HG03060 (cell line): Measurements from ENCODE around the gene BAHCC1.

ENCODE experiments used
- ATAC-seq: cut with Tn5 transposase; IDR thresholded peaks from one replicate; pipeline ENCODE4 v1.9.1; 2021; ENCODE audit warnings: low read depth, moderate number of reproducible peaks; ENCODE audit not compliant: unreplicated experiment

Gene BAHCC1

DNA sequence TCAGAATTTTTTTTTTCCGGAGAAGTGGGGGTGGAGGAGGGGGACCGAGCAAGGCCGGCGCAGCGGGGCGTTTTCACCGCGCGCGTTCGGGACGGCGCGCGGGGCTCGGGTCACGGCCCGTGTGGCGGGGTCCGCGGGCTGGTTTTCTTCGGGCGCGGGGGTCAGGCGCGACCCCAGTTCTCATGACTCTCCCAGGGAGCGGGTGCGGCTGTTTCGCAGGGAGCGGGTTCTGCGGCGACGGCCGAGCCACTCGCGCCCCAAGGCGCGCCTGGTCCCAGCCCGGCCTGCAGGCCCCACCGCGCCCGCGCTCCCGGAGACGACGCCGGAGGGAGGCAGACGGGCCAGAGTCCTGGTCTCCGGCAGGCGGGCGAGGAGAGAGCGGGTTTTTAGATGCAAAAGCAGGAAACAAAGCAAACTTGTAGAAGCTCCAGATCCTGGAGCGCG is 1.0 kb downstream of the BAHCC1 start:
- no peak for ATAC-seq

DNA sequence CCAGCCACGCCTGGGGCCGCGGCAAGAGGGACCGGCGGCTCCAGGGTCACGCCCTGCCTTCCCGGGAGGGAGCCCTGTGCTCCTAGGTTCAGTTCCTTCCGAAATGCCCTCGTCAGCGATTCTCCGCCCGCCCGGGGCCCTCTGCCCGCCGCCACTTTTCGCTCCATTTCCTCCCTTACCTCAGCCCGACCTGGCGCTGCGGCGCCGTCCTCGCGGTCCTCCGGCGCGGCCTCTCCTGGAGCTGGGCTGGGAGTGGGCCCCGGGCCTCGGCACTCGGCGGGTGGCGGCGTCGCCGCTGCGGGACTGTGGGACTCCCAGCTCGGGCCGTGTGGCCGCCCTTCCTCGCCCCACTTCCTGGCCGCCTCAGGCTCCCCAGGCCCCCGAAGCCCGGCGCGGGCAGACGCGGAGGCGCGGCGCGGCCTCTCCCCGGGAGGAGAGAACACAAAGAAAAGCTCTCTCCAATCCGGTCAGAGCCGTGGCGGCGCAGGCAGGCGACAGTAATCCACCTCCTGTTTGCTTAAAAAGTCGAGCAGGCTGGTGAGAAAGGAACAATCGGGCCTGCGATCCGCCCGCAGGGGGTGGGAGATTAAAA is 1.6 kb downstream of the BAHCC1 start:
- ATAC-seq = no peak

DNA sequence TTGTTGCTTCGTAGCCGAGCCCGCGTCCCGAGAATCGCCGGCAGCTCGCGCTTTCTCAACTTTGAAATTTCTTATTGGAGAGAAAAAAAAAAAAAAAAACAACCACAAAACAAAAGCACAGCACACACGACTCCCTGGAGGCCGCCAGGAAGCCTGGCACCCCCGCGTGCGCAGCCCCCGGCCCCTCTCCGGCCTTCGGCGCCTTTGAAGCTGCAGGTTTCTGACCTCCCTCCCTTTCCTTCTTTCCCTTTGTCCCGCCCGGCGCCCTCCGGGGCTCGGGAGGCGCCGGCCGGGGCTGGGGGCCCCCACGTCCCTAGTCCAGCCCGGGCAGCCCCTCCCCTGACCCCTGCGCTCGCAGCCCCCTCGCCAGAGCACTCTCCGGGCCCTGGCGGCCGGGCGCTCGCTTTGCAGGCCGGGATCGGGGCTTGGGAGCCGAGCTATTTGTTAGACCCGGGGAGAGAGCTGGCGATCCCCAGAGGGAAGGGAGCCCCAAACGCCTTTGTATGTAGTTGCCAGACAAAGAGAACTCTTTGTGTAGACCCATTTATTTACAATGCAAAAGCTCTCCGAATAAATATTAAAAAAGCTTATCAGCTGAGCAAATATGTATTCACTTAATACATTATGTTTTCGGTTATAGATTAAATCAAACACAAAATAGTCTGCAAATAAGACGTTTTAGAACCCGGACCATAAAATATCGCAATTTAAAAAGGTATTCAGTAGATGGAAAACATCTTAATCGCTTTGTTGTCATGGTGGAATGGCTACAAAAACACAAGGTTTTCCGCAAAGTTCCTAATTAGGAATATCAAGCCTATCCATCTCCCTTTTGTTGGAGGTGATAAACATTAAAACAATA is 2.3 kb downstream of the BAHCC1 start:
- ATAC-seq = no peak

DNA sequence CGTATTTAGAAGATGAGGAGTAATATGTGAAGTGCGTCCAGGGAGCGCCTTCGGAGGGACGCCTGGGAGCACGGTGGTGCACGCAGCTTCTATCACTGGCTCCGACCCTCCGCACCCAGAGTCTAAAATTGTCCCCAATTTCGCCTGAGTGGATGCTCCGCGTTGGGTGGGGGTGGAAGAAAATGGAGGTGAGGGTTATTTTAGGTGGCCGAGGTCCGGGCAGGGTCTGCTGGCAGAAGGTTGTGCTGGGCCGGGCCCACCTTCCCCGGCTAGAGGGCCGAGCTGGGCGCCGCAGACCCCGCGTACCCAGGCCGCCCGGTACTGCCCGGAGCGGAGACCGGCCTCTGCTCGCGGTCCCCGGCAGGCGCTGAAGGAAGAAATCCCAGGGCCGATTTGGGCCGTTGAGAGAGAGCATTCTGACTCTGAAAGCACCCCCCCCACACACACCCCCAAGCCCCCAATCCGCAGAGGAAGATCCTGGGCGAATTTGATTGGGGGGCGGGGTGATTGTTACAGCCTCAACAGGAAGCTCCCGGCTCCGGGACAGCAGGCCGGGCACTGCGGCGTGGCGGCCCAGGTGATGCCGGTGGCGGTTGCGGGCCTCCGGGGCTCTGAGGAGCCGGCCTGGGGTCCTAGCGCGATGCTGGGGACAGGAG is 3.0 kb downstream of the BAHCC1 start:
- ATAC-seq = no peak

DNA sequence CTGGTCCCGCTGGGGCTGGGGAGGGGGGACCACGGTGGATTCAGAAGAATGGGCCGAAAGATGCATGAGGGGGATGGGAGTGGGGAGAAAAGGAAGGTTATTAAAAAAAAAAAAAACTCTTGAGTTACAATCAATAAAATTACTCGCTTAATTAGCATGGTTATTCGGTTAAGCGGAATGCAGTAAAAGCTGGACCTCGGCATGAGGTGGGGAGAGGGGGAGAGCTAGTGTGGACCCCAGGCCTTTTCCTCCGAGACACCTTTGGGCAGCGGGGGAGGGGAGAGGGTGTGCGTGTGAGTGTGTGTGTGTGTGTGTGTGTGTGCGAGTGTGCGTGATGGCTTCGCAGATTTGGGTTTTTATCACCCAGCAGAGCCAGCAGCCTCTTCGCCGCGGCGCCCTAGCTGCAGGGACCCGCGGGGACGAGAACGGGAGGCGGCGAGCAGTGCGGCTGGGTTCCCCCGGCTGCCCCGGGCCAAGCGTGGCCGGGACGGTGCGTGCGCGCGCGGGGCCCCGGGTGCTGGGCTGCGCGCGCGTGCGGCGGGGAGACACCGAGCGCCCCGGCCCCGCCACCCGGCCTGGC is 3.7 kb downstream of the BAHCC1 start:
- no peak for ATAC-seq

DNA sequence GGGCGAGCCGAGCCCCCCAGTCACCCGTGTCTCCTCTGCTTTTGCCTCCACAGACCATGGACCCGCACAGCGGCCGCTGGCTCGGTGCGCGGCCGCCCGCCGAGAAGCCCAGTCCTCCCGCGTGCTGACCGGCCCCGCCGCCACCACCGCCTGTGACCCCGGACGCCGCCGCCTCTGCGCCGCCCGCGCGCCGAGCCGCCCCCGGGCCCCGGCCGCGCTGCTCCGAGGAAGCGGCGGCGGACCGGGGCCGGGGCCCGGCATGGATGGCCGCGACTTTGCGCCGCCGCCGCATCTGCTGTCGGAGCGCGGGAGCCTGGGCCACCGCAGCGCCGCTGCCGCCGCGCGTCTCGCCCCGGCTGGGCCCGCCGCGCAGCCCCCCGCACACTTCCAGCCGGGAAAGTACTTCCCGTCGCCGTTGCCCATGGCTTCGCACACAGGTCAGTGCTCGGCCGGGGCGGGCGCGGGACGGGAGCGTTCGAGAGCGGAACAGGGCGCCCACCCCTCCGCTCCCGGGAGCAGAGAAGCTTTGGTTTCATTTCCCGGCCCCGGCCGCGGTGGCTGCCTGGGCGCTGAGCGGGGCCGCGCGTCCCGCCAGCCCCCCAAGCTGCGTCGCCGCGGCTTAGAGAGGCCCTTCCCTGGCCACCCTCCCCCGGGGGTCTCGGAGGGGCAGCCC is 4.4 kb downstream of the BAHCC1 start:
- no peak for ATAC-seq

DNA sequence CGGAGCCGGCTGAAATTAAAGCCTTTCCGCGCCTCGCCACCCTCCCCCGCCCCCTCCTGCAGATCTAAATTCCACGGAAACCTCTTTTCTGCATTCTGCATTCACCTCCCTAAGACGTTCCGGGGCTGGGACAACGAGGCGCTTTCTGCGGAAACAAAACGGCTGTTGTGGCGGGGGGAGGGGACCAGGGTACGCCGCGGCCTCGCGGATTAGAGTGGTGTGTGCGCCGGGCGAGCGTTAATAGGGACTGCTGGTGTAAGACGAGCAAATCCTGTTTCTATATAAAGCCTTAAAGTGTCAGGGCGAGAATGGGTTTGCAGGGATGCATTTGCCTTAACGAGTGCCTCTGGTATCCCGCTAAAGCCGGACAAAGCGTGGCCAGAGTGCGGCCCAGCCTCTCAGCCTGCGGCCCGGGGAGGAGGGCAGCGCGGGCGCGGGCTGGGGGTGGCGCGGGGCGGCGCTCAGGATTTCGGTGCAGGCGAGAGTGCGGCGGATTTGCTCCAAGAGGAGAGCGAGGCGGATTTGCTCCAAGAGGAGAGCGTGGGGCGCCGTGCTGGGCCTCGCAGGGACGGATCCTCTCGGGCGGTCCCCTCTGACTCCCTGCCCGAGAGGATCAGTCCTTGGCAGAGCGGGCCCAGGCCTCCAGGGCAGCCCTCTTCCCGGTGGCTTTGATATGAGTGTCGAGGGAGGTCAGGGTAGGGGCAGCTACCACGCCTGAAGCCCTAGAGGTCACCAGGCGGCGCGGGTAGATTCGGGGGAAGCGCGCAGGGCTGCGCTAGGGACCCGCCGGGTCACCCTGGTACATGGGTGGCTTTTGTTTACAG is 5.1 kb downstream of the BAHCC1 start:
- ATAC-seq = no peak

DNA sequence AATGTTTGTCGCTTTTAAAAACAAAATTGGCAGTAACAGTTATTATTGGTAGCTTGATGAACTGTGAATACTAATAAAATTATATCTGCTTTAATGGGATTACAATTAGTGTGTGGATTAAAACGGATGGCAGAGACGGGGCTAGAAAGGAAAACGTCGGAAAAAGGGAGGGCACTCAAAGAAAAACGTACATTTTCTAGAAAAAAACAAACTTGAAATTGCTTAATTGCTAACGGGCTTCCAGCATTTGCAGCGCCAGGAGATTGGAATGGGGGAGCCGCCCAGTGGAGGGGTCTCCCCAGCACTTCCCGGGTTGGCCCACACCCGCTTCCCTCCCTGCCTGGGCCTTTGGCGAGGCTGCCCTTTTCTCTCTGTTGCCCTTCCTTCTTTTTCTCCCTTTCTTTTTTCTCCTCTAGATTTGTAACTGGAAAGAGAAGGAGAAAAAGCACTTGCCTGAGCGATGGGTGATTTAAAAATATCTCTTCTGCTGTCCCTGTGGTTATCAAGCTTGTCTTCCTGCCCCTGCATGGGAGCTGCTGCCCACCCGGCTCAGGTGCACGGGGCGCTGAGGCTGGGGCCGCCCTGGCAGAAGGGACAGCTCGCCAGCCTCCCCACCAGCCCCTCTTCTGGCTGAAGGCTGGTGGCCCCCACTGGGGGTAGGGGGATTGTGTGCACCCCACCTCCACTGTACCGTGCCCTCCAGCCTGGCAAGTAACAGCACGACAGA is 5.9 kb downstream of the BAHCC1 start:
- ATAC-seq = no peak

DNA sequence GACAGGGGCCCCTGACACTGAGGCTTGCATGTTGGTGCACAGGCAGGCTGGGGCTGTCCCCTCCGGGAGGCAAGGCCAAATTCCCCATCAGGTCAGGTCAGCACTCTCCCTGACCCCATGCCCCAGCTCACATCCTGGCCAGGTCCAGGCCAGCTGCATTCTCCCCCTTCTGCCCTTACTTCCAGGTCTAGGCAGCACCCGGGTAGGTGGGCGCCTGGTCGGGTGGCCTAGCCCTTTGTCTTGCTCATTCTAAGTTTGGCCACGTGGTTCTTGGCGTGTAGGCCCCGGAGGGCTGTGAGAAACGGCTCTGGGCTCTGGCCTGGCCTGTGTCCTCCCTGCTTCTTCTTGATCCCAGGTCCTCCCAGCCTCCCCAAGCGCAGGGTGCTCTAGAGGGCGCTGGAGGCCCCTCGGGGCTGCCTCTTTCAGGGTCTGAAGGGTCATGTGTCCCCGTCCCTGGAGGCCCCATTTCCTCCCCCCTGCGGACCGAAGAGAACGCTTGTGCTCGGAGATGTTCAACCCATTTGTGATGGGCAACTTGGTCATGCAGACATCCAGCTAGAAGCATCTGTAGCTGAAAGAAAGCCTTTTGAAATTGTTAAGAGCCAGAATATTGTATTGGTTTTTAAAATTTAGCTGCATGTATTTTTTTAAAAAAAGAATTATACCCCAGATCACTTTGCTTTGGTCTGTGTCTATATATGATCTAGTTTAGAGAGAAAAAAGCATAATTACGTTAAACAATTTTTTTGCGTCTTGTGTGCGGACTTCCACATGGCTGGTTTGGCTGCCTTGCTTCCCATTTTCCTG is 6.7 kb downstream of the BAHCC1 start:
- ATAC-seq = no peak

DNA sequence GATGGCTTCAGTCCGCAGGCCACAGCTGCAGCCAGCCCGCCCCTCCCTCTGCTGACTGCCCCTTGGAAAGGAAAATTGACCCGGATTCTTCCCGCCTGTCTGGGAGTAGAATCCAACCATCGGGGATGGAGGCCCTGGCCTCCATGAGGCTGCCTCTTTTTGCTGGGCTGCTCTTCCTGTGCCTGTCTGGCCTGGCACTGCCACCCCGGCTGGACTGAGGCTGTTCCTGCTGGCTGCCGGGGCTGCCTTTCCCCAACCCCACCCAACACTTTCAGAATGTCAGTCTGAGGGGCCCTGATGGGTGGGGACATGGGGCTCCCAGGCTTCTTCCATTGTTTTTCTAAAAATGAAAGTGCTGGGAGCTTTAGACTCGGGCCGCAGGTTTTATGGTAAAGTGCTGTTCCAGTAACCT is 7.3 kb downstream of the BAHCC1 start:
- no peak for ATAC-seq

DNA sequence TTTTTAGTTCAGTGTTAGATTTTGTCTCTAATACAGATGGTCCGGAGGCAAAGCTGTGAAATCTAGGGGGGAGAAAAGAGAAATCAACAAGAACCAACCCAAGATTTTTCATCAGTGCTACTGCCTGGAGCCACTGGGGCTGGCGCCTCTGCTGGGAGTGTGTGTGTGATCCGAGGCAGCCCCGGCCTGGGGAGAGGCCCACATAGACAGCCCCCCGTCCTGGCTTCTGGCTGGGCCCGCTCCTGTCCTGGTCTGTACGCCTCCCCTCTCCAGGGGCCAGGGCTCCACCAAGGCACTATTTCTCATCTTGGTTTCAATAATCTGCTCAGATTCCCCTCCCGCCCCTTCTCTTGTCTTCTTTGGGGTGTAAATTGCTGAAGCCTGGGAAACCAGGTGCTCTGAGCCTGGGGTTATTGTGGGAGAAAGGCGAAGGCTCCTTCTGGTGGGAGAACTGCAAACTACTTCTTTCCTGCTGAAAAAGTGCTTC is 7.8 kb downstream of the BAHCC1 start:
- no peak for ATAC-seq

DNA sequence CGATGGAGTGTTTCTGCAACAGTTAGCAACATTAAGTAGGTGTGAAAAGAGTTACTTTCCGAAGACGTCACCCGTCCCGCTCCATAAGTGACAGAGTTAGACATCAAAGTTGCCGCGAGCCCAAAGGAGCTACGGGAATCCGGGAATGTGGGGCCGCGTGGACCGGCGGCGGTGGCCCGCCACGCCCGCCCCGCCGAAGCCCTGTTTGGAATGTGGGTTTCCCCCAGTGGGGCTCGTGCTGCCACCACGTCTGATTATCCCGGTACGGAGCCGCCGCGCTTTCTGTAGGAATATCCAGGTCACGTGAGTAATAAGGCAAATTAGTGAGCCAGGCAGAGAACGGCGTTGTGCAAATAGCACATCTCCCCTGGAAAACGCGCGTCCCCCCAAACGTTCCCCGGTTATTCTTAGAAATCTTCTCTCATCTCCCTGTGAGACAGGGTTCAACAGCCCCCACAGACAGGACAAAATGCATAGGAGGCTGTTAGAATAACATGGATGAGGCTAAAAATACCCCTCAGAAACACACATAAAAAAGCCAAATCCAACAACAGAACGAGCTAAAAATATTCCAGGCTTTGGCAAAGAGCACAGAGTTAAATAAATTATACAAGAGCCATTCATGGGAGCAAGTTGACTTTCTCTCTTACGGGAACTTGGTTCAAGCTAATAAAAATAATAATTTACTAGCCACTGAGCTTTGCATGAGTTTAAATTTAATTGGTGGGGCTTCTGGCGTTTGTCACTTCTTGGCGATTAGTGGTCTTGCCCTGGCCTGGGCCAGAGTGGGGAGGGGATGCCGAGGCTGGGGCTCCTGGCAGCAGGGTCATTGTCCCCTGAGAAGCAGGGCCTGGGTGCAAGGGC is 8.6 kb downstream of the BAHCC1 start:
- no peak for ATAC-seq

DNA sequence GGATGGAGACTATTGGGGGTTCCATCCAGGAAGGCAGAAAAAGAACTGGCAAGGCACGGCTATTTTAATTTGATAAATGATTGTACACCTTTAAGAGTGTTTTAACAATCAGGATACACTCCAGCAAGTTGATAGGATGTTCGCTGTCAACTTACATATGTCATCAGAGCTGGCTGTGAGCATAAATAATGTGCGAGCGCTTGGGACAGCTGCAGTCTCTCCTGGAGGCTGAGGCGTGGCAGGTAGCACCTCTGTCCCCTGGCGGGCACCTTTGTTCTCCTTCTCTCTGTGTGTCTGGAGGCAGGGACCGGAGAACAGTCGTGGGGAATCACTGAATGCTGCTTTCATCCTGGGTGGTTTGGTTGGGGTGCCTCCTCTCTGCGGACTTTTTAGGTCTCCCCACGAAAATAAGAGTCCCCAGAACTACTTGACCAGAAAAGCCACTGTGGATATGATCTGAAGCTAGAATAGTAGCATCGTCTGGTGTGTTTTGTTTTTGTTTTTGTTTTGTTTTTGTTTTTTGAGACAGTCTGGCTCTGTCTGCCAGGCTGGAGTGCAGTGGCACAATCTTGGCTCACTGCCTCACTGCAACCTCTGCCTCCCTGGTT is 9.4 kb downstream of the BAHCC1 start:
- no peak for ATAC-seq

DNA sequence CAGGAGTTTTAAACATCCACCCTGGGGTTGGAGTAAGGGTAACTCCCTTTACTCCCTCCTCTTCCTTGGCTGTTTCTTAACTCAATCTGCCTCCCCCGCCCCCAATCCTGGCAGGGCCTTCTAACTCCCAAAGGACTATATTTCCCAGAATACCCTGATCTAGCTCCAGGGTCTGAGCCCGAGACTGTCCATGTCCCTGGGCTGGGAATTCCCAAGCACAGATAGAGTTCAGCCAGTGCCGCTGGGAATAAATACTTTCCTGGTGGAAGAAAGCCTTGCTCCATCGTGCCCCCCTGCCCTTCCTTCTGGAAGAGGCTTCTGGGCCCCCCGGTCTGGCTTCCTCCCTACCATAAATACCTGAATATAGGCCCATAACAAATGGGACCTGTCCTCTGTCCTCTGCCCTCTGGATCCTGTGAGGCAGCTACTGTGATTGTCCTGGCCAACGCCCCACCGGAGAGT is 10.2 kb downstream of the BAHCC1 start:
- no peak for ATAC-seq

DNA sequence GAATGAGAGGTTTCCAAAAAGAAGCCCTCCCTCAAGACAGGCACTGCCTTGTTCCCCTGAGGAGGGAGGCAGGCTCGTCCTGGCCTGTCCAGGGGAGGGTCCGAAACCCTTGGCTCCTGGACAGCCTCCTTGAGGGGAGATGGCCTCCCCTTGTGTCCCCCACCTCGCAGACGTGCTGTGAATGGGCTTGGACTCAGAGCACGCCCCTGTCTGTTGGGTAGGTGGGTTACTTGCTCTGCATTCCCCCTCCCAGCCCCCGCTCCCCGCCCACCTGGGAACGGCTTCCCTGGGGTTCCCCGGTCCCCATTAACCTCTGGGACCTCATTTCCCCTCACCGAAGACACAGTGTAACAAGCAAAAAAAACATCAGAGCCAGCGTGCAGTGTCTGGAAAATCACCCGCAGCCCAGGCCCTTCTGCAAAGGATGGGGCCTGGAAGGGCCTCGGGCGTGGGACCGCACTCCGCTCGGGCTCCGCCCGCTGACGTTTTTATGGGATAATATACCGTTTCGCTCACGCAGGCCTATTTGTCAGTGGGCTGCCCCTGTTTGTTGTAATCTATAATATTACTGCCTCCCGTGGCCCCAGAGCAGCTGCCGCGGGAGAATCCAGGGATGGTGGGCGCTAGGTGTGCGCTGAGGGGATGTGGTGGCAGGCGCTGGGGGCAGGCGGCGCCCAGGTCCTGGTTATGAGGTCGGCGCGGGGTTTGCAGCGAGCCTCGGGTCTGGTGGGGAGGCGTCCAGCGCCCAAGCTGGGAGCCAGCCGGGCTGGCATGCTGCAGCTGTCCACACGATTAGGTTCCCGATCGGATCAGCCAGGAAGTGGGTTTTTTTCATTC is 11.1 kb downstream of the BAHCC1 start:
- no peak for ATAC-seq

DNA sequence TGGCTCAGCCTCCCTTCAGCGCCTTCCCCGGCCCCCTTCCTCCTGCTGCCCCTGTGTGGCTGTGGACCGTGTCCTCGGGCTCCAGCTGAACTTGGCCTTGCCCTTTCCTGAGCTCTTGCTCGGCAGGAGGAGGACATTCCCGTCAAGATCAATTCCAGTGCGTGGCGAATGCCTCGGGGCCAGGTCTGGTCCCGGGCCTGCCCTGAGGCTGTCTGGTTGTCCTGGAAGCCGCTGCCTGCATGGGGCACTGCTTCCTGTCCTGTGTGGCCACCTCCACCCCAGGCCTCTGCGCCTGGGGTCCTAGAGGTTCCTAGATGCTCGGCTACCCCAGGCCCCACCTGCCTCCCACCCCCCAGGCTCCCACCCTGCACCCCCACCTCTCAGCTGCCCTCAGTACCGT is 12.8 kb downstream of the BAHCC1 start:
- ATAC-seq = no peak
